CD14-positive monocyte (primary cell): Measurements from ENCODE around the gene CYSLTR1. TPM values are rescaled to one million over a fixed set of nuclear protein-coding genes. Genes with fewer than 3 reads are reported as not detected.
A peak's percentile ranks its signal among the peaks of the same experiment; 100 is the strongest.

Source experiments
- DNase-seq, 3 donors: peaks; one replicate each; pipeline ENCODE4 v3.0.0-alpha.2; 2011 to 2022
- H2AFZ ChIP-seq: 2 replicates; pipeline ENCODE4 v1.6.0; 2012; ENCODE audit warnings: mild to moderate bottlenecking, low read depth, low read length, inconsistent platforms; ENCODE audit not compliant: insufficient read depth, poor library complexity, severe bottlenecking
- H3K27ac ChIP-seq, 2 donors: 1 replicate in 1 of 2; 2 replicates in 1 of 2; pipeline ENCODE4 v1.5.1; 2012 to 2013; ENCODE audit warnings: low read length in 2 of 2, control low read depth in 1 of 2, inconsistent platforms in 1 of 2, low read depth in 1 of 2, mild to moderate bottlenecking in 1 of 2
- H3K27me3 ChIP-seq, 2 donors: one replicate each; pipeline versions ENCODE4 v1.6.0 to v1.6.1; 2011 to 2013; ENCODE audit warnings: low read length in 2 of 2; ENCODE audit not compliant: control insufficient read depth in 2 of 2, insufficient read depth in 2 of 2
- H3K36me3 ChIP-seq, 2 donors: replicated peaks in 1 of 2; 1 replicate in 1 of 2; 2 replicates in 1 of 2; pipeline versions ENCODE4 v1.5.1 to v1.6.1; 2012 to 2013; ENCODE audit warnings: low read length in 2 of 2, control low read depth in 1 of 2, inconsistent platforms in 1 of 2, mild to moderate bottlenecking in 1 of 2; ENCODE audit not compliant: insufficient read depth in 2 of 2, control insufficient read depth in 1 of 2
- H3K4me1 ChIP-seq, 2 donors: 1 replicate in 1 of 2; 2 replicates in 1 of 2; pipeline versions ENCODE4 v1.5.1 to v1.6.1; 2012 to 2013; ENCODE audit warnings: low read length in 2 of 2, control low read depth in 1 of 2, inconsistent platforms in 1 of 2, mild to moderate bottlenecking in 1 of 2, moderate library complexity in 1 of 2; ENCODE audit not compliant: insufficient read depth in 2 of 2, control insufficient read depth in 1 of 2
- H3K4me2 ChIP-seq: replicated peaks from 2 replicates; pipeline ENCODE3; 2012; ENCODE audit warnings: low read length, moderate library complexity, mild to moderate bottlenecking; ENCODE audit not compliant: poor library complexity, severe bottlenecking; ENCODE audit errors: extremely low read depth
- H3K4me3 ChIP-seq, 3 experiments: fragments of 200-600 bp in 1 of 3; sonication (generic) in 1 of 3; replicated peaks in 1 of 3; 1 replicate in 2 of 3; 2 replicates in 1 of 3; pipeline ENCODE4 v1.5.1; 2011 to 2013; ENCODE audit warnings: low read length in 3 of 3, mild to moderate bottlenecking in 3 of 3, control low read depth in 2 of 3, low read depth in 2 of 3, inconsistent platforms in 1 of 3, moderate library complexity in 1 of 3
- H3K79me2 ChIP-seq: 2 replicates; pipeline ENCODE4 v1.6.0; 2012; ENCODE audit warnings: mild to moderate bottlenecking, control low read depth, inconsistent platforms, low read length, moderate library complexity; ENCODE audit not compliant: insufficient read depth
- H3K9ac ChIP-seq: 2 replicates; pipeline ENCODE4 v1.6.0; 2017; ENCODE audit warnings: low read length, mild to moderate bottlenecking; ENCODE audit not compliant: insufficient read depth, poor library complexity, severe bottlenecking
- H3K9me3 ChIP-seq, 2 donors: replicated peaks in 1 of 2; 1 replicate in 1 of 2; 2 replicates in 1 of 2; pipeline versions ENCODE4 v1.5.1 to v1.6.1; 2012 to 2013; ENCODE audit warnings: low read length in 2 of 2, control low read depth in 1 of 2; ENCODE audit not compliant: control insufficient read depth in 1 of 2, insufficient read depth in 1 of 2
- H4K20me1 ChIP-seq: 2 replicates; pipeline ENCODE4 v1.6.0; 2012; ENCODE audit warnings: mild to moderate bottlenecking, low read length, control low read depth, moderate library complexity; ENCODE audit not compliant: insufficient read depth
- H3K27ac Mint-ChIP-seq, 7 donors: one replicate each; pipeline ENCODE4 v1.8.0; 2020; ENCODE audit warnings: mild to moderate bottlenecking in 7 of 7, mixed read lengths in 7 of 7, moderate library complexity in 6 of 7, inconsistent platforms in 2 of 7
- H3K27me3 Mint-ChIP-seq, 3 donors: one replicate each; pipeline ENCODE4 v1.8.0; 2021 to 2022; ENCODE audit warnings: low read depth in 3 of 3, mild to moderate bottlenecking in 3 of 3, mixed read lengths in 3 of 3, moderate library complexity in 3 of 3, inconsistent platforms in 1 of 3
- H3K36me3 Mint-ChIP-seq, 2 donors: one replicate each; pipeline ENCODE4 v1.8.0; 2020; ENCODE audit warnings: mixed read lengths in 2 of 2, inconsistent platforms in 1 of 2, mild to moderate bottlenecking in 1 of 2
- H3K4me1 Mint-ChIP-seq: one replicate; pipeline ENCODE4 v1.8.0; 2020; ENCODE audit warnings: mild to moderate bottlenecking, mixed read lengths
- H3K4me3 Mint-ChIP-seq, 2 donors: one replicate each; pipeline ENCODE4 v1.8.0; 2020; ENCODE audit warnings: mild to moderate bottlenecking in 2 of 2, mixed read lengths in 2 of 2, moderate library complexity in 1 of 2
- H3K9me3 Mint-ChIP-seq, 7 donors: one replicate each; pipeline ENCODE4 v1.8.0; 2020 to 2022; ENCODE audit warnings: mixed read lengths in 7 of 7, mild to moderate bottlenecking in 6 of 7, moderate library complexity in 6 of 7, inconsistent platforms in 2 of 7
- CTCF ChIP-seq: fragments of 200-600 bp; IDR thresholded peaks from one replicate; pipeline ENCODE4 v1.8.0; 2022; ENCODE audit warnings: antibody characterized with exemption, mild to moderate bottlenecking
- whole genome bisulfite sequencing: methylation state at CpG from one replicate; pipeline ENCODE4 v1.1.5; 2013; ENCODE audit warnings: missing lambda C conversion rate; ENCODE audit not compliant: insufficient coverage; 5-methylcytosine and 5-hydroxymethylcytosine counted together
- intact Hi-C, 2 donors: fragments of 100-400 bp; cut with micrococcal nuclease; formaldehyde crosslinking; loops; one replicate each; pipeline versions ENCODE4 v1.15.0 to v1.15.1; 2023
- polyA minus RNA-seq: library from RNA; depleted of rRNA, polyadenylated mRNA; stranded (reverse); fragments of >200 nt; gene quantifications from 2 replicates; pipeline ENCODE4 v1.2.3, GENCODE V29; 2012
- polyA plus RNA-seq, 3 donors: library from polyadenylated mRNA; depleted of rRNA in 1 of 3; unstranded in 2 of 3; stranded (reverse) in 1 of 3; fragments of 300-500 nt in 2 of 3; fragments of >200 nt in 1 of 3; fragmentation: Illumina TruSeq in 2 of 3; gene quantifications; 1 replicate in 2 of 3; 2 replicates in 1 of 3; pipeline ENCODE4 v1.2.3, GENCODE V29; 2012 to 2021
- total RNA-seq, 12 experiments: library from RNA in 1 of 12; stranded (reverse) in 1 of 12; fragments of 120-200 nt in 1 of 12; gene quantifications; one replicate each; pipeline ENCODE4 v1.2.4 and lab custom pipeline; 2013 to 2026; ENCODE audit warnings: mixed read lengths in 6 of 12, inconsistent platforms in 1 of 12

Gene CYSLTR1
- total RNA-seq (2013) = 46.4 TPM
- polyA plus RNA-seq = 10 to 100 TPM in 2 of 3 donors, 1 to 10 TPM in 1; 9.6 to 46.2 (median 45.2) TPM
- 12.7 and 19.9 TPM in 2 replicates for polyA minus RNA-seq
- total RNA-seq (lab: John Stamatoyannopoulos, UW) = 1.1 to 32.3 (median 21.5) reads per million in 11 experiments

- H3K4me3 Mint-ChIP-seq = peak within 1 kb of the TSS; percentile 75 to 85
- intact Hi-C loops = no loop called here
- H3K27me3 ChIP-seq = no peaks in the 10 kb centered on the region
- WGBS = no CpG with 5 or more reads among the region's 7 CpGs
- H3K36me3 Mint-ChIP-seq = no peaks in the 10 kb centered on the region
- DNase-seq = peak; percentile 47 to 61 (median 47)
- H3K4me3 ChIP-seq = peak within 1 kb of the TSS; percentile 52 to 99 (median 78)
- peak within 1 kb of the TSS; percentile 49 for H3K9ac ChIP-seq
- H2AFZ ChIP-seq = peak within 1 kb of the TSS; percentile 57
- H3K9me3 Mint-ChIP-seq = no peaks in the 10 kb centered on the region
- peak within 1 kb of the TSS; percentile 72 for H3K4me2 ChIP-seq
- H3K27ac Mint-ChIP-seq = peak within 1 kb of the TSS; percentile 60 to 89 (median 82)
- peaks cover 37 to 42% of the 10 kb centered on the region in 2 donors for H3K4me1 ChIP-seq
- H3K27ac ChIP-seq = peak within 1 kb of the TSS in 1 of 2 donors; percentile 76
- peaks cover 44% of the 10 kb centered on the region for H3K79me2 ChIP-seq
- H3K9me3 ChIP-seq = no peaks in the 10 kb centered on the region
- H3K36me3 ChIP-seq = no peaks in the 10 kb centered on the region
- peaks cover 0 to 2% (median 0%) of the 10 kb centered on the region in 3 donors for H3K27me3 Mint-ChIP-seq
- peaks cover 54% of the 10 kb centered on the region for H3K4me1 Mint-ChIP-seq
- no peak for TF ChIP-seq CTCF
- no peaks in the 10 kb centered on the region for H4K20me1 ChIP-seq
Observed at GRCh38 chrX:78327370-78328086, at the start of gene CYSLTR1. CYSLTR1 (minus strand) TSS chrX:78327611; CDS start chrX:78273746, 53,865 bp downstream.

- Mint-ChIP-seq H3K9me3 (peaks cover 0 to 10% (median 4%) of the 10 kb centered on the region in 7 donors), H3K27ac (no peak overlapping the region), H3K4me3 (no peak overlapping the region), H3K36me3 (no peaks in the 10 kb centered on the region), H3K4me1 (peaks cover 9% of the 10 kb centered on the region), H3K27me3 (no peaks in the 10 kb centered on the region)
- Histone ChIP-seq H3K4me1 (no peaks in the 10 kb centered on the region), H3K4me2 (no peak overlapping the region), H3K4me3 (no peak overlapping the region), H3K79me2 (no peaks in the 10 kb centered on the region), H4K20me1 (no peaks in the 10 kb centered on the region), H3K36me3 (no peaks in the 10 kb centered on the region), H2AFZ (no peak overlapping the region), H3K9ac (no peak overlapping the region), H3K27ac (no peak overlapping the region), H3K27me3 (no peaks in the 10 kb centered on the region), H3K9me3 (no peaks in the 10 kb centered on the region)
- intact Hi-C loops = no loop called here
- WGBS = no CpG with 5 or more reads among the region's 2 CpGs
- TF ChIP-seq CTCF = no peak
- DNase-seq = no peak
Observed at GRCh38 chrX:78377186-78377585, 49.8 kb upstream of the CYSLTR1 start.
